Measurements from ENCODE around the gene ACOXL.

ACOXL gene

DNA sequence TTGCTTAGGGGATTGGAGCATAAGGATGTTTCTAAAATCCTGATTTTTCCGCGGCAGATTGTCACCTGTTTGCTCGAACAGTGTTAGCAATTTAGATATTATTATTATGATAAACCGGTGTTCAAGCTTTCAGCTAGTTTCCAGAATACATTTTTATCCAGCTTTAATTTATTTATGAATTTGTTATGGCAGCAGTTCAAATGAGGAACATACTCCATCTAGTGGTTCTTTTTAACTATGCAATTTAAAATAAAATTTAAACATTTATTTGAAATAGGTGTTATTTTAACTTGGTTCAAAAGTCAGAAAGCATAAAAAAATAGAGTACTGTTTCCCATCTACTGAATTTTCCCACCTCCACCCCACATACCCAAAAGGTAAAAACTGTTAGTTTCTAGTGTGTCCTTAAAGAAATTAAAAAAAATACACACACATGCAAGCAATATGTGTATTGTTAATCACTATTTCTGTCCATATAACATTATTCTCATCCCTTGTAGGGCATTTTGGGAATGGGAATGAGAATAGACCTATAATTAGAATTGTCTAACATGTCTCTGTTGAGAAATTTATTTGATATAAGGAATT, 23.2 kb downstream of the ACOXL start:
- DNase-seq (ENCODE audit: low read depth): no peak

DNA sequence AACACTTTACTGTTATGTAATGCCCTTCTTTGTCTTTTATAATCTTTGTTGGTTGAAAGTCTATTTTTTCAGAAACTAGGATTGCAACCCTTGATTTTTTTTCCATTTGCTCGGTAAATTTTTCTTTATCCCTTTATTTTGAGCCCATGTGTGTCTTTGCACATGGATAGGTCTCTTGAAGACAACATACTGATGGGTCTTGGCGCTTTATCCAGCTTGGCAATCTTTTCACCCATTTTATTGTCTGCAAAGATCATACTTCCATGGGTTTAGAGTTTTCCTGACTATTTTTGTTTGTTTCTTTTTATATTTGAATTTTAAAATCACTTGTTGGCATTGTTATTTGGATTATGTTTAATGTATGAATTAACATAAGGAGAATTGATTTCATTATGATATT, 27.0 kb downstream of the ACOXL start:
- DNase-seq (ENCODE audit: low read depth): no peak

DNA sequence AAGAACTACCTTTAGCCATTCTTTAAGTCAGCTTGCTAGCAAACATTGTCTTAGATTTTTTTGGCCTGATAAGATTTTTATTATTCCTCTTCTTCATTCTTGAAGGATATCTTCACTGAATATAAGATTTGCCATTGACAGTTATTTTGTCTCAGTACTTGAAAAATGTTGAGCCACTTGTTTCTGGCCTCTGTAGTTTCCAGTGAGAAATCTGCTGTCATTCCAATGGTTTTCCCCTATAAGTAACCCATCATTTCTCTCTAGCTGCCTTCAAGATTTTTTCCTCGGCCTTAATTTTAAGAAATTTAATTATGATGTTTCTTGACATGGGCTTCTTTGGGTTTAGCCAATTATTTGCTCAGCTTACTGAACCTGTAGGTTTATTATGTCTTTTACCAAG, 32.6 kb downstream of the ACOXL start:
- DNase-seq (ENCODE audit: low read depth): no peak

DNA sequence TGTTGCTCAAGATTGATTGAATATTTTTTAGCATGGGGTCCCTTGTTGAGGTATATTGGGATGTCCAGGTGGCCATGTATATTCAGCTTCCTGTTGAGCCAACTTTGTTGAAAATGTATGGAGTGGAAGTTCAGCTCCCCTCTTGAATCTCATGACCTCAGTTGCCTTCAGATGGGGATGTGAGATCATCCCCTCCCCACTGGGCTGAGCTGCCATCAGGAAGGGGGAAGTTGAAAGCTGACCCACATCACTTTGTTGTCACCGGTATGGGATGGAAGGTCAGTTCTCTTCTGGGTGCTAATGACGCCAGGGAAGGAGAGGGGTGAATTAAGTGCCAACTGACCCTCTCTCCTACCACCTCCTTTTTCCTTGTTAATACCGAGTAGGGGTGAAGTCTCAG, 33.9 kb downstream of the ACOXL start:
- DNase-seq (ENCODE audit: low read depth): no peak

DNA sequence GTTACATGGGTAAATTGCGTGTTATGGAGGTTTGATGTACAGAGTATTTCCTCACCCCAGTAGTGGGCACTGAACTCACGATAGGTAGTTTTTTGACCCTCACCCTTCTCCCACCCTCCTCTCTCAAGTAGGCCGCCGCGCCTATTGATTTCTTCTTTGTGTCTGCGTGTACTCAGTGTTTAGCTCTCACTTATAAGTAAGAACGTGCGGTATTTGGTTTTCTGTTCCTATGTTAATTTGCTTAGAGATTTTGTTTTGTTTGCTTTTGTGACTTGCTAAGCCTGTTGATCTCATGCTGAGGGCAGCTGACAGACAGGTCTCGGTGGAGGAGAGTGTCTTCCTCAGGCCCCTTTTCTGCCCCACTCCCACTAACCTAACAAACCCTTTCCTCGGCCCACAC, 36.2 kb downstream of the ACOXL start:
- DNase-seq (ENCODE audit: low read depth): no peak

DNA sequence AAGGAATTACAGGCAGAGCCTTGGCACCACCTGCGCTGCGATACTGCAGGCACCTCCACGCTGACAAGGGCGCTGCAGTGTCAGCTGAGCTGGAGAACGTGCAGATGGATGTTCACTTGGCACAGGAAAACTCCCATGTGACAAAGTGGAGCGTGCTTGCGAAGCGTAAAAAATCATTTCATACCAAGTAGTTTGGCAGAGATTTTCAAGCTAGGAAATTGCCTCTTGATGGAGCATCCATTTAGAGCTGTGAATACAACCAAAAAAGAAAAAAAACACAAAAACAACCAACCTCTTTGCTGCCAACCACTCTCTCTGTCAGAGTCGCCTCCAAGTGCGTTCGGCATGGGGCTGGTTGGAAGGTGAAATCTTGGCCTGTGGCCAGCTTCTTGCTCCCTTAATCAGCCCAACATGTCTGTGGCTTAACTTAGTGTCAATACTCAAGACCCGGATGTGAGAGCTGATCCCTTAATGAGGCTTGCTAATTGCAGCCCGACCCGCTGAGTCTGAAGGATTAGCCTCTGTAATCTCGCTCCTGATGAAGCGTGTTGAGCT, 38.1 kb downstream of the ACOXL start:
- DNase-seq (ENCODE audit: low read depth): no peak

DNA sequence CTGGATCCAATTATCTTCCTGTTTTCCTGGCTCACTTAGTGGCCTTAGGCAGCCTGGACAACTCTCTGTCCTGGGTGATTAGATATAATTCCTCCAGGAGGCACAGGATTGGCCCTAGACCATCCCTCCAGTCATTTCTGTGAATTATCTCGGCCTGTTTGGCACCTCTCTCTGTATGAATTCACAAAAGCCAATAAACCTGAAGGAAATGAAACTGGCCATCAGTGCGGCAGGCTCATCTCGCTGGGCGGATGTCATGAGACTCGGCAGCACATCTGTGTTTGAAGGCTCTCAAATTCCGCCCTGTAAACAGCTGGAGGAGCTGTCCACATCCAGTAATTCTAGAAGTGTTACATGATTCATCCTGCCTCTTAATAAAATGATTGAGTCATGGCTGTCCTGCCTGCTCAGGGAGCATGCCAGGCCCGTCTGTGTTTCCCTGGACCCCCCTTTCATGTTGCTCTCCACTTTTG, 38.6 kb downstream of the ACOXL start:
- DNase-seq (ENCODE audit: low read depth): peak; percentile 64

DNA sequence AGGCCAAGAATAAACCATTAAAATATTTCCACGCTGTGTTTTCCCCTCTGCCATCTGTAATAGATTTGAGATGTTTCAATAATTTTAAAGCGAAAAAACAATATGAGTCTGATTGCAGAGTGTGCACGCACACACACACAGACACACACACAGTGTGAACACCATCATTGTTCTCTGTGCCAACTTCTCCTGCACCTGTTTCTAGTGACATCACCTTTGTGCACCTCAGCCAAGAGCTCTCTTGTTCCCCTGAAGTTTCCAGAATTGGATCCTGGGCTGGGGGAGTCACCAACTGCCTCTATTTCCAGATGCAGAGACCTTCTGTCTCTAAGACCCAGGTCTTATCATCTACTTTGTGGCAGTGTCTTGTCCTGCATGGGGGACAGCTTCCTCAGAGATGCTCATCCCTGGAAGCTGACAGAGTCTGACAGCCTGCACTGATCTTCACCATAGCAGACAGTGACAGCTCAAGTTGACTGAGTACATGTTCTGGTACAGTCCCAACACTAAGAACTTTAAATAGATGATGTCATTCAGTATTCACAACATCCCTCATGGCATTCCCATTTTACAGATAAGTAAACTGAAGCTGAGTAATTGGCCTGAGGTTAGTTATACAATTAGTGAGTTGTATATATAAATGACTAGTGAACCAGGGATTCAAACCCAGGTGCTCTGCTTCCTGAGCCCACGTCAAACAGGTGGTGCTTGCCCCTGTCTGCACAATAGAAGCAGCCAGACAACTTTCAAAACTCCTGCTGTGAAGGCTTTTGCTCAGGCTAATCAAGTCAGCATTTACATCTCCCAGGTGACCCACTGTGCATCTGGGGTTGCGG, 39.4 kb downstream of the ACOXL start:
- DNase-seq (ENCODE audit: low read depth): no peak

DNA sequence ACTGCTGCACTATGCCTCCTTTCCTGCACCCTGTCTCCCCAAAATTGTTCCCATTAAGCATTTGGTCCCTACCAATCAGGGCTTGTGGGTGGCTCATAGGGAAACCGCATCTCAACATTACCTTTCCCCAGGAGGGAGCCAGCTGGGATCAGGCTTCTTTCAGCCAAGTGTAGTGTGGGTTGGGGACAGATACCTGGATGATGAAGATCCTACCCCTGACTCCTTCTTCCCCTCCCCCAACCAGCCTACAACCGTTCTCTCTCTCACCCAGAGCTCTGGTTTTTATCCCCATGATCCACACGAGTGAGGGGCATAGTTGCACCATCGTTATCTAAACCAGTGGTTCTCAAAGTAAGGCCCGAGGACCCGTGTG, 40.0 kb downstream of the ACOXL start:
- no peak for DNase-seq (ENCODE audit: low read depth)

DNA sequence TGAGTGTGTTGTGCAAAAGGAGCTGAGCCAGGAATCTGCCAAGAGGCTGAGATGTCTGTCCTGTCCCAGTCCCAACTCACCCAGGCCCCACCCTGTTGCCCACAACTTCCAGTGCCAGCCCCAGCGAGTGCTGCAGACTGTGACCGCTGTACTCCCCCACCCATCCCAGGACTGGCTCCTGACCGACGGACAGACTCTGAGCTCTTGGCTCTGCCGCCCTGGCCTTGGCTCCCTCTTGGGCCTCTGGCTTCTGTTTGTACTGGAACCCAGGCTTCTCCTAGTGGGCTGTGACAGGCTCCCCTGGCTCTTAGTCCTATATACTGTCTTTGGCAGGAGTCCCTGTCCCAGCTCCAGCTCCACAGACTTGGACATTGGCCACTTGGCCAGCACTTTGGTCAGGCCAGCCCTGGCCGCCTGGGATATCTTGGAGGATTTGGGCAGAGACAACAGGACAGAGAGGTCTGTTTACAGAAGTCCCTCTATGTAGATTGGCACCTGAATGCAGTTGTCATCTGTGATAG, 41.1 kb downstream of the ACOXL start:
- DNase-seq (ENCODE audit: low read depth): no peak

DNA sequence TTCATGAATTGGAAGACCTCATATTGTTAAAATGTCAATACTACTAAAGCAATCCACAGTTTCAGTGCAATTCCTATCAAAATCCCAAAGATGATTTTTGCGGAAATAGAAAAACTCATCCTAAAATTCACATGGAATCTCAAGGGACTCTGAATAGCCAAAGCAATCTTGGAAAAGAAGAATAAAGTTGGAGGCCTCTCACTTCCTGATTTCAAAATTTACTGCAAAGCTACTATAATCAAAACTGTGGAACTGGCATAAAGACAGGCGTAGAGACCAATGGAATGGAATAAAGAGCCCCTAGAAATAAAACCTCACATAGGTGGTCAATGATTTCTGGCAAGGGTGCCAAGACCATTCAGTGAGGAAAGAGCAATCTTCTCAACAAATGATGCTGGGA, 42.3 kb downstream of the ACOXL start:
- DNase-seq (ENCODE audit: low read depth): no peak

DNA sequence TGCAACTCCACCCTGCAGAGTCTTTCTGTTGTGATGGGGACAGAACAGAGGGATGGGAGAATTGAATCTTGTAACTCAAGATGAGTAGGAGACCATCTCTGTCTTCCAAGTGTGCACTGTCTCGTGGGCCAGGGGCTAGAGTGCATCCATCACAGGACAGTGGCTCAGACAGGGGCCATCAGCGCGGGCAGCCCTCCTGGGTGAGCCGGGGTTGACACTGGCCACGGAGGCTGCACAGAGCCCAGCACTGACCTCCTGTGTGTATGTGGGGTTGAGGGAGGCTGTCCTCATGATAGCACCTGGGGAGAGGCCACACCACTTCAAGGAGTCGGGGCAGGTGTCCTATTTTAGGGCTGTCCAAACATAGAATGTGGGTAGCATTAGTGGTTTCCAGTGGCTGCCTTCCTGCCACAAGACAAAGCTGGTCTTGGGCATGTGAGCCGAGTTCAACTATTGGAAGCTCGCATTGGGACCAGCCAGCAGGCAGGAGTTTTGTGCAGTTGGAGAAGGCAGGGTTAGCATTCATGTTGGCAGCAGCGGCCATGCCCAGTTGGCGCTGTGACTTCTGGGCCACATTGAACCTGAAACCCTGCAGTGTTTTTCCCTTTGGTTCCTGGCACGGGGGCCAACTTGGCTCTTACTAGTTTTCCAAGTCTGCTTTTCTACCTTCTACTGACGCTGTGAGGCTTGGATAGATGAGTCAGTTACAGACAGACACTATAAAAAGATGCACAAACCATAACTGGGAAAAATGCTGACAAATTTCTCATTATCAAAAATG, 45.3 kb downstream of the ACOXL start:
- DNase-seq (ENCODE audit: low read depth): no peak

DNA sequence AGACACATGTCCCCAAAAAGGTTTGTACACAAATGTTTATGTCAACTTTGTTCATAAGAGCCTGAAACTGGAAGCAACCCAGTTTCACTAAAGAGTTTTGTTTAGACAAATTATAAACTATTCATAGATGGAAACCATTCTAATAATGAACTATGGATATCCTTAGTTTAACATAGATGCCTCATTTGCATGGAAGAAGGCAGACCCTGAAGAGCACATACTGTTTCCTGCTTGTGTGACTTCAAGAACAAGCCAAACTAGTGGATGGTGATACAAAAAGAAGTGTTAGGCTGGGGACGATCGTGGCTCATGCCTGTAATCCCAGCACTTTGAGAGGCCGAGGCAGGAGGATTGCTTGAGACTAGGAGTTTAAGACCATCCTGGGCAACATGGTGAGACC, 48.1 kb downstream of the ACOXL start:
- no peak for DNase-seq (ENCODE audit: low read depth)

DNA sequence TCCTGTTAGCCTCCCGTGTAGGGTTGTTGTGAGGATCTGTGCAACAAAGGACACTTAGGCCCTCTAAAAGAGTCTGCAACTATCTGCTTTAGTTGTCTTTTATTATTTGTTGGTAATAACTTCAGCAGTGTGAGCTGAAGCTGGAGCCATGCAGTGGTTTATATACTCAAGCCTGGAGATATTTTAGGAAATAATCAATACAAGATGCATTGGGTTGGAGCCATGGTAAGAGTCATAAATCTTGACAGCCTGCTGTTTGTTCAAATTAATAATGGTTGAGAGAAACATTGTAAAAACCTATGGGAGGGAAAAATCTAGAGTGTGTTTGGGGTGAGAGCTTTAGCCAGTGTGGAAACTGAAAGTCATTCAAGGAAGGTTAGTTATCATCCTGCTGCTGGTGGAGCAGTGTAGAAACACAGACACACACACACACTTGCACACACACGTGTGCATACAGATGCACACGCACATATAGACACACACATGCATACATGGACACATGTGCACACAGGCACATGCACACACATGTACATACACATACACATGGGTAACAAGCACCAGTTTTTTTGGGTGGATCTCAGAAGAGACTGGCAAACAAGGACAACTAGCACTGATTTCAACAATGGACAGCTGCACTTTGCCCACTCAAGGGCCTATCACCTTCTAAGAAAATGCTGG, 51.0 kb downstream of the ACOXL start:
- DNase-seq (ENCODE audit: low read depth): no peak

DNA sequence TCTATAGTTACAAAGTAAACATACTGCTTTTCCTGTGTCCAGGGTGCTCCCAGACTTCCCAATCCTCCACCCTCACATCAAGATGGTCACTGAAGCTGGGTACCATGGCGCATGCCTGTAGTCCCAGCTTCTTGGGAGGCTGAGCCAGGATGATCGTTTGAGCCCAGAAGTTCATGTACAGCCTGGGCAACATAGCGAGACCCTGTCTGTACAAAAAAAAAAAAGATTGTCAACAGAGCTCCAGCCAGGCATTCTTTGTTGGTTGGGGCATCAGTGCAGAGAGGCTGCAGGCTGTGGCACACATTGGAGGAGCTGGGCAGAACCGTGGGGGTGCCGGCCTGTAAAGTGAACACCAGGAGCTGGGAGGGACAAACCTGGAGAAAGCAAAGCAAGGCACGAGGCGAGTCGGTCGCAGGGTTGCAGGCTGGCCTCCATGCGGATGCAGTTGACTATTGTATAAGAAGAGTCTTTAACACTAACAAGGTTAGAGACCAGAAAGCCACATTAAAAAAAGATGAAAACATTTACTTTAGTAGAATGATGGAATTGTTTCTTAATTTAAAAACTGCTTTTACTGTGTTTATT, 51.8 kb downstream of the ACOXL start:
- no peak for DNase-seq (ENCODE audit: low read depth)

DNA sequence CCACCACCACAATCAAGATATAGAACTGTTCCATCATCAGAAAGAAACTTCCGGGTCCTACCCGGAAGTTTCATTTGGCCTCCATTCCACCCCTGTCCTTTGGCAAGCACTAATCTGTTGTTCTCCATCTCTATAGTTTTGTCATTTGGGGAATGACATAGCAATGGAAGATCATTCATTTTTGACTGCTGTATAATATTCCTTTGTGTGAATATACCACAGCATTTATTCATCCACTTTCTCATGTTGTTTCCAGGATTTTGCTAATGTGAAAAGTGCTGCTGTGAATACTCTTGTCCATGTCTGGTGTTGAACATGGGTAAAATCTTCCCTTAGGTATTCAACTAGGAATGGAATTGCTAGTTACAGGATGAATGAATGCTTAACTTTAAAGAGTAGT, 53.1 kb downstream of the ACOXL start:
- no peak for DNase-seq (ENCODE audit: low read depth)

DNA sequence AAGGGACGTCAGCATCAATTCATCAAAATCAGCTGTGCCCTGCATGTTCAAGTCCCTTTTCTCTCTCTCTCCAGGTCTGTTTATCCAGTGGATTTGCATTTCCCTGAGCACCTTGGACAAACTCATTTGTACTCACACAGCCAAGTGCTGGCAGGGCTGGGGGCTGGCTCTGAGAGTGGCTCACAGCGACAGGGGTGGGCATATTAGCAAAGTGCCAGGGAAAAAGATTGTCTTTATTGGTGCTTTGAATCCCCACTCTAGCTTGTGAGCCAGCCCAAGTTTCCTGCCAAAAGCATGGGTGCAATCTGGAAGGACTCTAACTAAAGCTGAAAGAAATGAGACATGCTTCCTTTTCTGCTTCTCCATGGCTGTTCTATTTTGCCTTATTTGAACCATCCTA, 56.6 kb downstream of the ACOXL start:
- no peak for DNase-seq (ENCODE audit: low read depth)

DNA sequence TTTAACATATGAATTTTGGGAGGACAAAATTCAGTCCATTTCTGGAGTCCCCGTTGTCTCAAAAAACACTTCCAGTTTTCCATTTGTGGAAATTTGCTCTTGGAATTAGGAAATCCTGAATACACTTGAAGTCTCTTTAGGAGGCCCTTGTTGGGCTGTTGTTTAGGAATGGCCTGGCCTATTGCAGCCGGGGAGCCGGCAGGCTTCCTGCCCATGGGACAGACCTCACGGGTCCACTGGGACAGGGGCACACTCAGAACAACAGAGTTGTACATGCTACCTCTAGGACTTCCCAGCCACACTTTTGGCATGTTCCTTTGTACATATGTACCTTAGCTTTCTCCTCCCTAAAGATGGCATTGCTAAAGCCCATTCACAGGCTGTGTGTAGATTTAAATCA, 57.3 kb downstream of the ACOXL start:
- DNase-seq (ENCODE audit: low read depth): no peak

DNA sequence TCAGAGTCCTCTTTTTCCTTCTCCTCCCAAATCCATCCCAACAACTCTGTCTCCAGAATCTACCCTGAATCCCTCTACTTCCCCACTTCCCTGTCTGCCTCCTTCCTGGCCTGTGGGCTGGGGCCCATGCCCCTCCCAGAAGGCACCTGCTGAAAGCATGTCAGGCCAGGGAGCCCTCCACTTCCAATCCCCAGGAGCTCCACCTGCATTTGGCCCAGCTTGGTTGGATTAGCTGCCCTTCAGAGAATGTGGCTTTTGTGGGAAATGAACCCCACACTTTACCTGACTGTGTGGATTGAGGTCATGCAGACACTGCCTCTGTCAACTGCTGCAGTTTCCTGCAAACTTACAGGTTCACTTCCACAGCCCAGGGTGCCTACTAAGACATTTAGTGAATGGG, 58.5 kb downstream of the ACOXL start:
- DNase-seq (ENCODE audit: low read depth): no peak

DNA sequence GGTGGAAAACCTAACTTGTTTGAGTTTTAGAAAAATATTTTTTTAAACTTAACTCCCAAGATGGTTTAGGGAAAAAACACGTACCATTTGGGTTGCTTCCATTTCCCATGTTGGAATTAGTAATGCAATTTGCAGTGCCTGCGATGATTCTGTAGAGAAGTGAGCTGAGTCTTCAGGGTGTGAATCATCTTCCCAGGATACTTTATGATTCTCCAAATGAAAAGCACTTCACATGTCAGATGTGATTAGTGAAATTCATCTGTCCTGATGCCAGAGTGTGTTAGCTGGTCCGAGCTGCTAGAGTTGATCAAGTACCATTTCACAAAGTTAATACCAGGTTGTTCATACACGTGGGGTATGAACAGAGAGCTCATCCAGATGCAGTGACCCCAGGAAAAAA, 59.1 kb downstream of the ACOXL start:
- DNase-seq (ENCODE audit: low read depth): no peak

DNA sequence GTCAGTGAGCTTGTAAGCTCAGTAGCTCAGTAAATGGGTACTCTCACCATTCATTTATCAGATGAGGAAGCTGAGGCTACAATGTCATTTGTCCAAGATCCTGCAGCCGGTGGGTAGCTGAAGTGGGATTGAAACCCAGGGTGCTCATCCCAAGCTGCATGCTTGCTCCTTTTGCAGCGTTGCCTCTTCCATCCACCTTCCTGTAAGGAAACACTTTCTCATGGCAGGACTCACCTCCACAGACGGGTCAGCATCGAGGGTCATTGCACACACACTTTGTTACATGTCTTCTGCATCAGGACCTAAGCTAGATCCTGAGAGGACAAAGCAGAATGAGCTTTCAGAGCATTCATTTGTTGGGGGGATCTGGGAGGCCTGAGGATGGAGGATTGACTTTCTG, 60.7 kb downstream of the ACOXL start:
- DNase-seq (ENCODE audit: low read depth): no peak

DNA sequence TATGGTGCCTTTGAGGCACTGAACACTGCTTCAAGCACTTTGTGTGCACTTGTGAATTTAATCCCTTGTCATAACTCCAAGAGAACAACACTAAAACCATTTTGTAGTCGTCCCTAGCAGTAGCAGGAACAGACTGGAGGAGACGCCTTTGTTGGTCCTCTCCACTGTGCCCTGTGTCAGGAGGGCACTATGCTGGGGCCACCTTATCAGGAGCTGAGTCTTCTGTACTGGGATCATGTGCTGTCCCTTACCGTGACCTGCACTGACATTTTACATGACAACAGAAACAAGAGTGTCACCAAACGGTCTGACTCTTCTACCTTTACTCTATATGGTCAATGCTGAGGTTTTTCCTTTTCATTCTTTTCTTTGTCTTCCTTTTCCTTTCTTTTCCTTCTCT, 62.0 kb downstream of the ACOXL start:
- no peak for DNase-seq (ENCODE audit: low read depth)

Measured in fibroblast of gingiva (primary cell).